A549 treated with AZD9567 at 1 μM for 4 hours (cell line): ENCODE measurements around the gene AKAP8. TPM values are rescaled to one million over a fixed set of nuclear protein-coding genes. Genes with fewer than 3 reads are reported as not detected.

Source experiments
- total RNA-seq: library from RNA; stranded (reverse); fragments of 200-300 nt; extraction: Qiagen RNA extraction; gene quantifications from 5 replicates; pipeline ENCODE4 v1.2.3, GENCODE V29; 2022; ENCODE audit not compliant: insufficient read depth

AKAP8 gene
- total RNA-seq: 15.9 to 18.8 TPM (median 16.5 TPM) in 5 replicates

GRCh38 chr19:15379083-15379998 lies at the start of gene AKAP8:
TSS of gene AKAP8 (minus strand) at chr19:15379787. CDS start at chr19:15379731, 56 bp downstream.

GRCh38 chr19:15418579-15419412 lies 39.2 kb upstream of the AKAP8 start, which contains the start of gene AKAP8L:
TSS of gene AKAP8L (minus strand) at chr19:15418988. CDS start at chr19:15418923, 65 bp downstream.

GRCh38 chr19:15332311-15332996 lies 47.1 kb downstream of the AKAP8 start, which contains the start of gene BRD4:
TSS of gene BRD4 (minus strand) at chr19:15332539. CDS start at chr19:15273099, 59,440 bp downstream.

Other genes starting within 250 kb of the AKAP8 start
- 7.6 to 13.4 TPM (median 12.0 TPM) in 5 replicates for gene NOTCH3, start 178.8 kb downstream of the AKAP8 start, total RNA-seq
- 0.06 to 0.16 TPM (median 0.13 TPM) in 4 of 5 replicates, not detected in the other for gene EPHX3, start 147.3 kb downstream of the AKAP8 start, total RNA-seq
- 21.2 to 27.0 TPM (median 25.8 TPM) in 5 replicates for gene BRD4, start 47.2 kb downstream of the AKAP8 start, total RNA-seq
- 38.4 to 53.6 TPM (median 40.4 TPM) in 5 replicates for gene AKAP8L, start 39.2 kb upstream of the AKAP8 start, total RNA-seq
- gene WIZ, start 70.2 kb upstream of the AKAP8 start, total RNA-seq: 19.1 to 23.3 TPM (median 22.4 TPM) in 5 replicates
- gene RASAL3, start 84.8 kb upstream of the AKAP8 start, total RNA-seq: 0.19 TPM in 1 of 5 replicates, not detected in the others
- not detected in 5 replicates for gene PGLYRP2, start 99.7 kb upstream of the AKAP8 start, total RNA-seq
- 0.09 to 1.6 TPM (median 0.17 TPM) in 5 replicates for gene CYP4F22, start 128.7 kb upstream of the AKAP8 start, total RNA-seq
- gene CYP4F8, start 235.4 kb upstream of the AKAP8 start, total RNA-seq: not detected in 5 replicates